NCI-H526 treated with DMSO at 0.1 percent for 48 hours (cell line): ENCODE measurements around the gene RARA.

ENCODE experiments used
- DNase-seq: peaks from one replicate; lab custom pipeline; 2025; lab: John Stamatoyannopoulos, UW

The RARA gene

GRCh38 chr17:40345994-40346764, 37.2 kb downstream of the RARA start:
- DNase-seq: no peak

- DNase-seq: no peak
Measured at GRCh38 chr17:40346765-40347158, 37.8 kb downstream of the RARA start.

GRCh38 chr17:40347319-40348135, 38.5 kb downstream of the RARA start:
- no peak for DNase-seq

GRCh38 chr17:40348136-40348504, 39.1 kb downstream of the RARA start:
- DNase-seq: no peak

GRCh38 chr17:40348562-40349476, 39.8 kb downstream of the RARA start:
- no peak for DNase-seq

GRCh38 chr17:40349477-40349894, 40.5 kb downstream of the RARA start:
- no peak for DNase-seq

GRCh38 chr17:40349895-40350688, 41.1 kb downstream of the RARA start:
- no peak for DNase-seq

- DNase-seq: no peak
Measured at GRCh38 chr17:40350689-40351358, 41.8 kb downstream of the RARA start.

- no peak for DNase-seq
Measured at GRCh38 chr17:40351359-40352236, 42.6 kb downstream of the RARA start.

- DNase-seq: no peak
Measured at GRCh38 chr17:40352237-40352778, 43.3 kb downstream of the RARA start.

GRCh38 chr17:40352779-40353394, 43.9 kb downstream of the RARA start:
- no peak for DNase-seq

GRCh38 chr17:40354221-40355122, 45.5 kb downstream of the RARA start:
- no peak for DNase-seq

GRCh38 chr17:40355123-40355803, 46.3 kb downstream of the RARA start:
- peak; percentile 7 for DNase-seq

GRCh38 chr17:40355804-40356758, 47.1 kb downstream of the RARA start:
- no peak for DNase-seq

- DNase-seq: no peak
Measured at GRCh38 chr17:40356990-40357881, 48.3 kb downstream of the RARA start.
